ENCODE measurements around the gene PNPLA5. TPM values are rescaled to one million over a fixed set of nuclear protein-coding genes. Genes with fewer than 3 reads are reported as not detected.

PNPLA5 gene
- total RNA-seq, 4 donors from 2014 or later: 1.7 to 9.7 (median 4.8) TPM; not detected in 1

GRCh38 chr22:43833286-43834240 is 58.2 kb downstream of the PNPLA5 start:
- no peak for DNase-seq (ENCODE audit: low spot score in 2 of 2)
- WGBS, 2 donors: 84 to 85% methylated on average over 33 to 35 of the region's 36 CpGs
- intact Hi-C loops (cut with DNase I; ENCODE audit: low total_unique reads): no loop called here
- no peak for TF ChIP-seq POLR2A (IDR thresholded peaks at IDR 0.05)
- TF ChIP-seq, protein P1, sequence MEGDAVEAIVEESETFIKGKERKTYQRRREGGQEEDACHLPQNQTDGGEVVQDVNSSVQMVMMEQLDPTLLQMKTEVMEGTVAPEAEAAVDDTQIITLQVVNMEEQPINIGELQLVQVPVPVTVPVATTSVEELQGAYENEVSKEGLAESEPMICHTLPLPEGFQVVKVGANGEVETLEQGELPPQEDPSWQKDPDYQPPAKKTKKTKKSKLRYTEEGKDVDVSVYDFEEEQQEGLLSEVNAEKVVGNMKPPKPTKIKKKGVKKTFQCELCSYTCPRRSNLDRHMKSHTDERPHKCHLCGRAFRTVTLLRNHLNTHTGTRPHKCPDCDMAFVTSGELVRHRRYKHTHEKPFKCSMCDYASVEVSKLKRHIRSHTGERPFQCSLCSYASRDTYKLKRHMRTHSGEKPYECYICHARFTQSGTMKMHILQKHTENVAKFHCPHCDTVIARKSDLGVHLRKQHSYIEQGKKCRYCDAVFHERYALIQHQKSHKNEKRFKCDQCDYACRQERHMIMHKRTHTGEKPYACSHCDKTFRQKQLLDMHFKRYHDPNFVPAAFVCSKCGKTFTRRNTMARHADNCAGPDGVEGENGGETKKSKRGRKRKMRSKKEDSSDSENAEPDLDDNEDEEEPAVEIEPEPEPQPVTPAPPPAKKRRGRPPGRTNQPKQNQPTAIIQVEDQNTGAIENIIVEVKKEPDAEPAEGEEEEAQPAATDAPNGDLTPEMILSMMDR (IDR thresholded peaks at IDR 0.05): no peak
- no peak overlapping the region for H3K4me3 ChIP-seq (ENCODE audit: low read depth, poor library complexity, severe bottlenecking)

- DNase-seq (ENCODE audit: low spot score in 2 of 2): no peak
- 85 to 93% methylated on average over 8 to 18 of the region's 18 CpGs for WGBS, 2 donors
- no peak overlapping the region for H3K4me3 ChIP-seq (ENCODE audit: low read depth, poor library complexity, severe bottlenecking)
- TF ChIP-seq, protein P1 (IDR thresholded peaks at IDR 0.05): no peak
- no peak for TF ChIP-seq POLR2A (IDR thresholded peaks at IDR 0.05)
- intact Hi-C loops (cut with DNase I; ENCODE audit: low total_unique reads): no loop called here
These were observed 59.2 kb downstream of the PNPLA5 start for GRCh38 chr22:43832393-43833265.

- no peak overlapping the region for H3K4me3 ChIP-seq (ENCODE audit: low read depth, poor library complexity, severe bottlenecking)
- intact Hi-C loops (cut with DNase I; ENCODE audit: low total_unique reads): no loop called here
- TF ChIP-seq POLR2A (IDR thresholded peaks at IDR 0.05): no peak
- DNase-seq (ENCODE audit: low spot score in 2 of 2): no peak
- WGBS, 2 donors: 92 to 93% methylated on average over 30 to 32 of the region's 33 CpGs
These were observed 60.0 kb downstream of the PNPLA5 start for GRCh38 chr22:43831561-43832392.

DNA sequence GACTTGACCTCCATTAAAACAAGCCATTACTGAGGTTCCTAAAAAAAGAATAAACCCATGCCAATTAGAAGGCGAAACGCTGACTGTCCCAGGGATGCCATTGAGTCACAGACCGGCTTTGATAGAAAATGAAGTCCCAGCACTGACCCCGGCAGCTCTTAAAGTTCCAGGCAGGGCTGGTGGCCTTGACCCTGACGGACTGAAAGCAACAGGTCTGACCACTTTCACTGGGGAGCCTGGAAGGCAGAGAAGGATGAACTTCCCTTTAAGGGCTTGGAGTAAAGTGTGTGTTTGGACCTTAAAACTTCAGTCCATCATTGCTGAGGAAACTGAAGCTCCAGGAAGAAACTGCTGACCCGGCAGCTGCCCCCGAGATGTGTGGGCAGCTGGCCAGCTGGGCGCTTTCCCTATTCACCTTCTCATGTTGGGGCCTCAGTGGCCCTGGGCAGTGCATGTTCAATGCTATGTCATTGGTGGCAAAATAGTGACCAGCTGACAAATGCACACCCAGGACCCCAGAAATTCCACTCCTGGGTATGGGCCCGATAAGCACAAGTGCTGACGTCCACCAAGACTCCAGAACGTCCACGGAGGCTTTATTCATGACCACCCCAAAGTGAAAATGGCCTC is 60.8 kb downstream of the PNPLA5 start:
- no peak for DNase-seq (ENCODE audit: low spot score in 2 of 2)
- 78 to 82% methylated on average over 12 of the region's 12 CpGs for WGBS, 2 donors
- H3K4me3 ChIP-seq (ENCODE audit: low read depth, poor library complexity, severe bottlenecking): no peak overlapping the region
- TF ChIP-seq, protein P1 (IDR thresholded peaks at IDR 0.05): no peak
- no peak for TF ChIP-seq POLR2A (IDR thresholded peaks at IDR 0.05)
- intact Hi-C loops (cut with DNase I; ENCODE audit: low total_unique reads): no loop called here

DNA sequence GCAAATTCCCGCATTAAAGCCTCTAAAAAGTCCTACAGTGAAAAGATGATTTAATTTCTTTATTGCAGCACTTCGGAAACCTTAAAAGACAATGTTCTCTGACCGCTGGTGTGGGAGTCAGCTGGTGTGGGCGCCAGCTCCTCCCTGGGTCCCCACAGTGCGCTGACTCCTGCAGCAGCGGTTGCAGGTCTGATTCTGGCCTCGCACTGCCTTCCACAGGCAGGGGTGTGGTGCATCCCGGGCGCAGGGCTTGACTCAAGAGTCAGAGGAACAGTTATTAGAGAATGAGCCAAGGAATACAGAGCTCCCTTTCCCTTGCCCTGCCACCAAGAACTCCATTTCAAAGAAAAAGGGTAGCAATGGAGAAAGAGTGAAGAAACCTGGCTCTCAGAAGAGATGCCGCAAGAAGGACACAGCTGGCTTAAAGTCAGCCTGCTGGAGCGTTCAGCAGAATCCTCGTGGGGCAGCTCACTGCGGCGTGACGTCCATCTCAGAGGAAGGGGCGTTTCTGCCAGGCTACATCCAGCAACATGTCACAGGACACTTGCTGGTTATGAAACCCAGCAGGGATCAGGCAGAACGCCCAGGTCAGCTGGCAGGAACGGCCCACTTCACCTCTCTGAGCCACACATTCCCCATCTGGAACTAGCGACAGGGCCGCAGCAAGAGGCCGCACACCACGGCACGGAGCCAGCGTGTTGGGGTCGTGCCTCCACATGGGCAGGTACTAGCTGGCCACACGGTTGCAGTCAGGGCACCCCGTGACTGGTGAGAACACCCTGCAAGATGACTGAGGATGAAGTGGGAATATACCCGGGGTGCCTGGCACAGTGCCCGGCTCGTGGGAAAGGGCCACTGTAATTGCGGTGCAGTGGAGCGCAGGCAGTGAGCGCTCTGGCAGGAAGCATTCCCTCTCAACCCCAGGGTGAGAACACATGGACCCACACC is 61.6 kb downstream of the PNPLA5 start:
- no peak overlapping the region for H3K4me3 ChIP-seq (ENCODE audit: low read depth, poor library complexity, severe bottlenecking)
- 52% methylated on average over 33 of the region's 33 CpGs for WGBS, 2 donors
- DNase-seq (ENCODE audit: low spot score in 2 of 2): peak; percentile 76 to 96
- intact Hi-C loops (cut with DNase I; ENCODE audit: low total_unique reads): loop anchor here (5.0 kb wide), 1 partner anchor 443 kb away; no protein-coding TSS in a partner anchor
- TF ChIP-seq, protein P1 (IDR thresholded peaks at IDR 0.05): no peak
- no peak for TF ChIP-seq POLR2A (IDR thresholded peaks at IDR 0.05)
